Measurements from ENCODE around the gene RBKS.

GRCh38 chr2:27736890-27737204 lies 153.3 kb downstream of the RBKS start:
- TF ChIP-seq CTCF (IDR thresholded peaks at IDR 0.05) (no peak), POLR2A (IDR thresholded peaks at IDR 0.05; ENCODE audit: low read depth) (no peak), POLR2AphosphoS5 (IDR thresholded peaks at IDR 0.05) (no peak)

Measured in esophagus muscularis mucosa (tissue), 3 donors.